Renal cortical epithelial cell (primary cell): ENCODE measurements around the gene NFIA. TPM values are rescaled to one million over a fixed set of nuclear protein-coding genes. Genes with fewer than 3 reads are reported as not detected.

Source experiments
- DNase-seq: peaks from one replicate; pipeline ENCODE4 v3.0.0-alpha.2; 2011; ENCODE audit warnings: low read depth
- total RNA-seq: library from RNA; depleted of rRNA; stranded (reverse); fragments of >200 nt; gene quantifications from 2 replicates; pipeline ENCODE4 v1.2.3, GENCODE V29; 2014

Gene NFIA
- total RNA-seq, 1 donor from 2014 or later, result 8.2 TPM

DNA sequence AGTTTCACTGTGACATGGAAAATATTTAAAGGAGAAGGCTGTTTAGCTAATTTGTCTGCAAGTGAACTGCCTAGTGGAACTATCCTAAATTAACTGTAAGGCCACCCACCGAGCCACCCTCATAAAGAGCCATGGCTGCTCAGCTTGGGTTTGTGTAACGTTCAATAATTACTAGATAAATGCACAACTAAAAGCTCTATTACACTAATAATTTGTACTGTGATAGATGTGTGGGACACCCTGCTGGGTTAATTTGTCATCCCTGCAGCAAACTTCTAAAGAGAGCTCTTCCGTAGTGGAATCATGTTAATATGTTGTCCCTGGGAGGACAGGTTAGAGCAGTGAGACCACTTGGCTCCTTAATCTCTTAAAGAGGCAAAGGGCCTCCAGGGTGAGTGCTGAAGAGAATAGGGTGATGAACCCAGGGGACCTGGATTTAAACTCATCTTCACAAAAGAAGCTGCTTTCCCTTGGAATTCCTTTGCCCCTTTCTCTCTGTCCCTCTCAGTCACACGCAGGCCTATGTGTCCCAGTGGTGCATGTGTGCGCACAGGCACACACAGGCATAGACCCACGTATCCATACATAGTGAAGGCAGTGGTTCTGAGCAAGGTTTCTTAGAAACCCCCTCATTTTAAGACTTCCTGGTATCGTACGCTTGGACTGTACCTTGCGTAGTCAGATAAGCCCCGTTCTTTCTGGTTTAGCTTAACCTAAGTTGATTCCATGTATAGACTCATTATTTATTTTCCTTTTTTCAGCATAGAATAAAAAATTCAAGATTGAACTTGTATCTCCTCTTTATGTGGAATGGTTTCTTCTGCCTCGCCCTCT lies 310.3 kb downstream of the NFIA start:
- no peak for DNase-seq

DNA sequence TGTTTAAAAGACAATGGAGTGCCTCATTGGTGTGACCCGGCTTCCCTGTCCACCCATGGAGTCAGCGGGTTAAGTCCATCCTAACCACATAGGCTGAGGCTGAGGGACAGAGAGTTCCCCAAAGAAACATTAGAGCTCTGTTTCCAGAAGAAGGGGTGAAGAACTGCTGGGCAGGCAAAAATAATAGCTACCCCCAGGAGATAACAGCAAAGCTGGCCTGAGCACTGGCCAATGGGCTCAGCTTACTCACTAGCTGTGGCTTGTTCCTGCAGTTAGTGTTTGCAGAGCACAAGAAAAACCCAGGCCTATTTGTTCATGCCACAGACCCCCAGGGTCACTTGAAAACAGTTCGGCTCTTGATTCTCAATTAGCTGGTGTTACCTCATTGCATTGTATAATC lies 311.2 kb downstream of the NFIA start:
- DNase-seq, result no peak

DNA sequence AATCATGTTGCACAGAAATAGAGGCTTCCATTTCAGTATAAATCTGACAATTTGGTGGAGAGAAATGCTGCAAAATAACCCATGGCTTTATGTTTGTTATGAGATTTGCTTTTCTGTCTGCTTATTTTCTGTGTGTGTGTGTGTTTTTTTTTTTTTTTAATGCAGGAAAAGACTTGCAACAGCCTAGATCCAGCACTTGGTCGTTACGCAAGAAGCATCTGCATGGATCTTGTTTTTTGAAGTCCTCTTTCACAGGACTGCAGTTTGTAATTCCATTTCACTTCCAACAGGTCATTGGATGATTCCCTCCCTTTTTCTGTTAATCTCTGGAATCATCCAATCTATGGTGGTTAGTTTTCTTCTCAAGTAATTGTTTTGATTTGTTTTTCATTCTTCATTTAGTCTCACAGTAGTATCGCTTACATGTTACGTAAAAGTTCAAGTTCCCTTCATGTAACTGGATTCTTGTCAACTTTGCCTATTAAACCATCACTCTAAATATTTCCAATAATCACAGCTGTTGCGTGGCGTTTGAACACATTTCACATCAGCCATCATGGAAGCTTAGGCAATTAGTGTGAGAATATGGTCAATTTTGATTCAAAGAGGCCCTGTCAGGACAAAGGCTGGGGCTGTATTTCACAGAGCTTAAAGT lies 312.9 kb downstream of the NFIA start:
- DNase-seq, result no peak

DNA sequence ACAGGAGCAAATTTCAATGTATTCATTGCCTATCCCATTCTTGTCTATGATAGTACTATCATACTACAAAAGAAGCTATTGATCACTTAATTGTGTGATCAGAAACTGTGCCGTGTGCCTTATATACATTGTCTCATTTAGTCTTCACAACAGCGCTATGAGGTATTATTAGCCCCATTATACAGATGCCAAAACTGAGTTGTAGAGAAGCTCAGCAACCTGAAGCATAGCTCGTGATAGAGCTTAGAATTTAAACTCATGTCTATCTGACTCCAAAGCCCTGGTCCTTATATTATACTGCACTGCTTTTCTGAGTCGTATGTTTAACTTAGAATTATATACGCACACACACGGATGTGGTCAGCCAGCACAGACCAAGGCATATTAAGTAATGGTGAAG lies 315.1 kb downstream of the NFIA start:
- DNase-seq, result no peak

DNA sequence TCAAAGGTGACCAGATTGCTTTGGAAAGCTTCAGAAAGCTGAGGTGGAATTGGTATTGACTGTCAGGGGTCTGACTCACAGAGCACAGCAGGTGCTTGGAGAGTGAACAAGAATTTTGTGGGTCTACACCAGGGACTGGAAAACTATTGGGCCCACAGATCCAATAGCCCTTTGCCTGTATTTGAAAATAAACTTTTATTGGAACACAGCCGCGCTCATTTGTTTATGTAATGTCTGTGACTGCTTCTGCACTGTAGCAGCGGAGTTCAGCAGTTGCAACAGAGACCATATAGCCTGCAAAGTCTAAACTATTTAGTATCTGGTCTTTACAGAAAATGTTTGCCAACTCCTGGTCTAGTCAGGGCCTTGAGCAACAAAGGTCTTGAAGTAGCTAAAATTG lies 315.6 kb downstream of the NFIA start:
- no peak for DNase-seq

DNA sequence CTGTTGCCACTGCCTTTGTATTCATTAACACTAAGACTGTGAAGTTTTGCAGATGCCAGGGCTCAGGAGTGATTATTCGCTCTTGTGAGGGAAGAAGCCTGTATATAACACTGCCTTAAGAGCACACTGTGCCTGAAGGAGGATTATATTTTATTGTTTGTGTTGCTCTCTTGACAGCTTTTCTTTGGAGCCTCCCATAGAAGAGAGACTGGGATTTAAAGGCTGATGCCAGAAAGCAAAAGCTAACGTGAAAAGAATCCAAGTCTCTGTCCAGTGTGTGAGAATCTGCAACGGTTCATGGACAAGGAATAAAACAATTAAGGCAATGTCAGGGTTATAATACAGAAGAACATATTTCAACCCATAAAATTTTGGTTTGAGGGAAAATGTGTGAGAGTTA lies 316.8 kb downstream of the NFIA start:
- no peak for DNase-seq

DNA sequence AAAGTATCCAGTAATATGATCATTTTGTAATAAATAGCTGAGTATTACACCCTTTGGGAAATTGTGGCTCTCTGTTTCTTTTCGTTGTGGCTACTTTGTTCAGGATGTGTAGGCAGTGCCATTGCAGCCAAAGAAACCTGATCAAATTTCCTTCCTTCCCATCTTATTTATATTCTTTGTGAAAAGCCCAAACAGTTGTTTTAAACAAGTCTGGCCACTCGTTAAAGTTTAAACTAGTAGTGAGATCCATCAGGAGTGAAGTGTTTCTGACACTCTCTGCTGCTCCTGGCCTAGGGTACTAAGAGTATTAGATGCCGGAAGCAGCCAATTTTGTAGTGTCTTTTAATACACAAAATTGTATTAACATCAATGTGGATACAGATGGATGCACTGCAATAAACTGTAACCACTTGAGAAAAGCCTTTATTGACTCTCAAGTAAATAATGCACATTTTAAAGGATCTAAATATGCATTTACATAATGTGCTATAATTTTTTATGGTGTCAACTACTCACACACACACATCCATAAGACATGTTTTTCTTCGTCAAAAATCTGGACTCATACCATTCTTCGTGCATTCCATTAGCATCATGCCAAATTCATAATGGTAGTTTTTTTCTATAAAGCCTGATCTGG lies 317.9 kb downstream of the NFIA start:
- peak; percentile 34 for DNase-seq

DNA sequence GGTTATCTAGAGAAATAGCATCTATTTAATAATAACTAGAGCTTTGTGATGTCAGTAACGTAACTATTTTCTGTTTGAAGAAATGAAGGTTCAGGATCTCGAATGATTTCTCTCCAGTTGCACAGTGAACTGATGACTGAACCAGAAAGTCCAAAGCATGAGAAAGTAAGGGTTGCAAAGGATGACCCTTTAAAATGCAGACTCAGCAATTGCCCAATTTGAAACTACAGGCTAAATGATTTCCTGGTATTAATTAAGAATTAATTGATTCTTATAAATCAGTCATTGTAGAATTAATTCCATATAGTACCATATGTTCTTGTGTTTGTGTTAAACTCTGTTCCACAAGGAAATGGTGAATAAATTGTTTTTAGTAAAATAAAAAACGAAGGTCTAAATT lies 318.6 kb downstream of the NFIA start:
- no peak for DNase-seq

DNA sequence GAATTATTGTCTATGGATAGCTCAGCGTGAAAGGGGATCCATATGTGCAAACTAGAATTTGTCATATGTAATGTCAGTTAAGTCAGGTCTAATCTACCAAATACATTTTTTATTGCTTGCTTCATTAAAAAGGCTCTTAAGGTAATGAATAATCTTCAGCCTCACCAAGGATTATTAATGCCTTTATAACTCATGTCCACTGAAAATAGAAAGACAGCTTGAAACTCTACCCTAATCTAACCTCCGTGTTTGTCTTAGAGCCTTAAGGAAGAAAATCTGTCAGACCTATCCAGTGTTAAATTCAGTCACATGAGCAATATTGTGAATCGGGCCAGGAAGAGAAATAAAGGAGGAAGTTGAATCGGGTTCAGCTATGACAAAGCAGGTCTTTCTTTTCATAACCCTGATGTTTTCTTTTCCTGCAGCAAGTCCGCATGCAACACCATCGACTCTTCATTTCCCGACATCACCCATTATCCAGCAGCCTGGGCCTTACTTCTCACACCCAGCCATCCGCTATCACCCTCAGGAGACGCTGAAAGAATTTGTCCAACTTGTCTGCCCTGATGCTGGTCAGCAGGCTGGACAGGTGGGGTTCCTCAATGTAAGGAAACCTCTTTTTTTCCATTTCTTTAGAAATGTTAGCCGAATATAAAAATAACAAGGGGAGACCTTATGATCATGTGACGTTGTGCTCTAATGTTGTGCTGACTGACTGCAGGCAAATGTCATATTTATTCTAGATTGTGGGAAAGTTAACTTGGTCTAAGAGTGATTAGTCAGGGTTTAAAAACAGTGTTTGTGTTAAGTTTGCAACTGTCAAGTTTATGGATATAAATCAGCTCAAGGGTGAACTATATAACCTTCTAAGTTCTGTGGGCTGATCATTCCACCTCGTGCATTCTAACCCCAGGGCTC lies 321.6 kb downstream of the NFIA start:
- DNase-seq, result peak; percentile 33

DNA sequence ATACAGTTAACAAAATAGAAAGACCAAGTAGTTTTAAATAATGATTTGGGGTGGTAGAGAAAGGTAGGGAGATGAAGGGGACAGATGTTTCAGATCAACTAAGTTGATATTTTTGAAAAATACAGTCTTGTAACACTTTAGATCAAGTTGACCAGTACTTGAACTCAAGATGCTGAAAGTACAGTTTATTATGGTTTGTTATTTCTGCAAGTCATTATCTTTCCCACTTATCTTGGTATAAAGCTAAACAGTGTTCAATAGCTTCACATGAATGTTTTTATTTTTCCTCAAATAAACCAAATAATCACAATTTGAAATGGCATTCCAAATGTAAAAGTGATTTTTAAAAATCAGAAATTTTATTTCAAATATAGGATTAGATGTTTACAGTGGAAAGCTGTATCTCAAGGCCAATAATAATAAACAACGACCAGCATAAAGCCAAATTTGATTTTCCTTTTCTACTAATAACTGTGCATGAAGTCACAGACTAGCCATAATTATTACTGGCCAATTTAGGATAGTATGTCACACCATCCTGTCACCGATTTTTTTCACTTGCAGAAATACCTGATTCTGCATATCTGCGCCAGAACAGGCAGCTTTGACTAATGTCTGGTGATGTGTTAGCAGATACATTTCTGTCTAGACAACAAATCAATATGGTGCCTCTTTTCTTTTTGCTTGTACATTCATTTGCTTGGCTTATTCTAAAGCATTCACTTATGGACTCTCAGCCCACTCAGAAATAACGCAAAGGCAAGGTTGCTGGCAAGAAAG lies 322.4 kb downstream of the NFIA start:
- DNase-seq, result no peak

DNA sequence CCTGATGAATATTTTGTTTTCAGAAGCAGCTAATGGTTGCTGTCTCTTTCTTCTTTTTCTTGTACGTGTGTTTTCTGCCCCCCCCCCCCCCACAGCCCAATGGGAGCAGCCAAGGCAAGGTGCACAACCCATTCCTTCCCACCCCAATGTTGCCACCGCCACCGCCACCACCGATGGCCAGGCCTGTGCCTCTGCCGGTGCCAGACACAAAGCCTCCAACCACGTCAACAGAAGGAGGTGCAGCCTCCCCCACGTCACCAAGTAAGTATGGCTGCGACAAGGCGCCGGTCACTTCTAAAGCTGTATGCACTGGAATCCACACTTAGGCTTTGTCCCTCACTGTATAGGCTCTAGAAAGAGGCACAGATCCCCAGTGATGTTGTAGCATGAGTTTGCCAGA lies 324.1 kb downstream of the NFIA start:
- no peak for DNase-seq

DNA sequence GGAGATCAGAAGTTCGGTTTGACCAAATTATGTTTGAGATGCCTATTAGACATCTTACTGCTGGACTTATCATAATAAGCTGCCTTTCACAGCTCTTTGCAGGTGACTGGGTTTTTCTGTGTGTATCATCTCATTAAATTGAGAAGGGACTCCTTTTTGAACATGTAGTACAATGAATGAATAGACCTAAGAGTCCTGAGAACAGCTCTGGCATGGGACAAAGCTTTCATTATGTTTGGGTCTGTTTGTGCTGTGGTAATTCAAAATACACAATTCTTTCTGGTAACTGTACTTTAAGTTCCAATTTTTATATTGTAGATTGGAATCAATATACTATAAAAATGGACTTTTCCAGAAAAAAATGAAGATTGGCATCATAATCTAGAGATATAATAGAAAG lies 330.2 kb downstream of the NFIA start:
- no peak for DNase-seq

DNA sequence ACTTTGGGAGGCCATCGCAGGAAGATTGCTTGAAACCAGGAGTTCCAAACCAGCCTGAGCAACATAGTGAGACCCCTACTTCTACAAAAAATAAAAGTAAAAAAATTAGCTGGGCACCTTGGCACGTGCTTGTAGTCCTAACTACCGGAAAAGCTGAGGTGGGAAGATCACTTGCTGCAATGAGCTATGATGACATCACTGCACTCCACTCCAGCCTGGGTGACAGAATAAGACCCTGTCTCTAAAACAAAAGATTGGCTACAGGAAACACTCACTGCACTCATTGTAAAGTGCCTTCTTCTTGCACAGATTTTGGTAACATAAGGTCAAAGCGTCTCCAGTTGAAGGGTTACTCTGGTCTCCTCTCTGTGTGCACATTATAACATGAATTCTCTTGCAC lies 336.8 kb downstream of the NFIA start:
- no peak for DNase-seq

DNA sequence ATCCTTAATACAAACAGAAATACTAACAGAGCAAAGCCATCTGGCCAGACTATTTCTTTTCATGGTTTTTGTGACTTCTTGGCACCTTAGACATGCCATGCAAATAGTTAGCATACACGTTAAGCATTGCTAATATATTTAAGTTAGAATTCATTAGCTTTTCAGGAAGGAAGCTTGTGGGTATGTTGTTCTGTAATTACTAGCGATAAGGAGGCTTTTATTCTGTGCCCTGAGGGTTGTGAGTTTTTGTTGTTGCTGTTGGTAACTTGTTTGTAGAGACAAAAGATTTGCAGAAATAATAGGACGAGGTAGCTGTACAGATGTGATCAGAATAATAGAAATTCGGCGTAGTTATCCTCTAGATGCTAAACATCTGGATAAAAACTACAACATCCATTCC lies 337.3 kb downstream of the NFIA start:
- no peak for DNase-seq

DNA sequence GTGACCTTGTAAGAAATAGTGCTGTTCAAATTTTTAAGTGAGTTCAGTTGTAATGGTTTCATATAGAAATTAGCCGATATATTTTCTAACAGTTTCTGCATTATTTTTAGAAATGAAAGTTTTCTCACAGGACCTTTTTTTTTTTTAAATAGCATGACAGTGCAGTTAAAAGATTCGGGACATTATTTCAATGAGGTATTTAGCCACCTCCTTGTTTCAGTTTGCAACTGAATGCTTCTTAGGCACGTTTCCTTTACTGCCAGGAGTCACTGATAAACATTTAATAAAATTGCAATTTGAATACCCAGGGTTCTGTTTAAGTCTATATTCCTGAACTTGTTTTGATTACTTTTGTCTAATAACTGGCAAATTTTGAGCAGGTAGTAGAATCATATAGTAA lies 337.9 kb downstream of the NFIA start:
- DNase-seq, result no peak

DNA sequence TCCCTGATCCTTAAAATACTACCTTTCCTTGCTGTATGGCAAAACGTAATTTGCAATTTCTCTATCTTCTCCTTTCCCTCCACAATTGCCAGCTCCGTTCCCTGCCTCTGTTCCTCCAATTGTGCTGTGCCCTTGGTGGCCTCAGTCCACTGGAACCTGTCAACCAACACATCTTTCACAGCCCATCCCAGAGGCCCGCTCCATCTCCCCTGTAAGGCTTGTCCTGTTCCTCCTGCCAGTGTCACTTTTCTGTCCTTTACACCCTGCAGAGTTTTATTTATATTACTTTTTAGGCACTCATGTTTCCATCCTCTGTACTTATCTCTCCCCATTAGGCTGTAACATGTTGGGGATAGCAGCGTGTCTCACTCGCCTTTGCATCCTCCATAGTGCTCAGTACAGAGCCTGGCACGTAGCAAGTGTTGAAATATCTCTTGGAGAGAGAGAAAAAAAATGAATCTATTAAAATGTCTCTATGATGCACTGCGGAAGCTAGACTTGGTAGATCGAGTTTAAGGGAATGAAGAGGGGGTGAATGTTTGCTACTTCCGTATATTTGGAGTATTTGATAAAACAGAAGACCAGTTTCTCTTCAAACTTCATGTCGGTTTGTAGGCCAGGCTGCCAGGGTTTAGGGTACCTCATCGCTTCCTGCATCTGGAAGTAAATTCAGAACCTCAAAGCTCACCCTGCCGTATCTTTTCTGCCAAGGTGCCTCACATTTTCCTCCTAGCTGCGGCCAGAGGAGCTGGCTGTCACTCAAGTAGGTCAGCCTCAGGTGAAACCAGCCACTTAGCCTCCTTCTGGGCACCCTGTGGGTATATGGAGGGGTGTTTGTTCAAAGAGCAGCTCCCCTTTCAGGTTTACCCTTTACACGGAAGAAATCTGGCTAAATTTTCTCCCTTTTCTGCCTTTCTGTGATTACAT lies 338.8 kb downstream of the NFIA start:
- DNase-seq, result no peak

DNA sequence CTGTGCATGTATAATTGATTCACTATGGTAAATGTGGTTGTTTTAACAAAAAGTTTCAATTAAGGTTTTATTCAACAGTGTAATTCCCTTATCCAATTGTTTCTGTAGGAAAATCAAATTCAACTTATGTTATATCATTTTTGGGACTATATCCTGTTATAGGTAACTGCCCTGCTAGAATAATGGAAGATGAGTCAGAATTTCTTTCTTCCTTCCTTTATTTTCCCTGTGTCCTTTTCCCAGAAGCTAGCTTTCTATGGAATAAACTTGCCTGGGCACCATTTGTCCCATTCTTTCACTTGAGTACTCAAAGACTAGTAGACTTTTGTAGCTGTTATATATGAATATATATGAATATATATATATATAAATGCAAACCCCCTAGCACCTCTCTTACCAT lies 341.3 kb downstream of the NFIA start:
- DNase-seq, result no peak

DNA sequence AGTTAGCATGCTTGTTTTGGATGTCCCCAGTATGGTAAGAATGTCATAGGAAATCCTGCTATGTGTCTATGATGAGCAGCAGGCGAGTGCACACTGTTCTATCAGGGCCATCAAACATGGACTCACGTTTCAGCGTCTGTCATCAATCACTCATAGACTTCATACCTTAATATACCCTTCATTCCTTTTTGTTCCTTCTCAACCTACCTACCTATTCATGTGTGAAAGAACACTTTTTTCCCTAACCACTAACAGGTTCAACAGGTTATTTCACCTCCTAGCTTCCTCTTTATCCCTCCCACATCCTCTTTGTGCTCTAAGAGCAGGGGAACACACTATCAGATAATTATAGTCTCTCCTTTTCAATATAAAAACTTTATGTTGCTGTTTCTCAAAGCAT lies 342.0 kb downstream of the NFIA start:
- peak; percentile 59 for DNase-seq

DNA sequence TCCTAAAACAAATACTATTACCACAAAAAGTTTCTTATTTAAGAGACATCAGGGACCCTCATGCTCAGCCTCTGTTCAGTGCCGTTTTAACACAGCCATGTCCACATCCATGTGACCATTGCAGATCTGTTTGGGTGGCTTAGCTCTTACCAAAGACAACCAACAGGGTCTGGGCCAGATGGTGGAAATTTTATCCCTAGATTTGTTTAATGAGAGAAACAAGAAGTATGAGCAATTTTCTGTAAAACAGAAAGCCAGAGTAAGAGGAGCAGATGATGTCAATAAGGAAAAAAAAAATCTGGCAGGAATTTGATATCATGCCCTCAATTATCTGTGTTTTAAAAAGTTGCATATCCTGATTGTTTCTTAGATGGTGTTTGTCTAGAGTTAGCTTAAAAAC lies 342.7 kb downstream of the NFIA start:
- DNase-seq, result no peak

DNA sequence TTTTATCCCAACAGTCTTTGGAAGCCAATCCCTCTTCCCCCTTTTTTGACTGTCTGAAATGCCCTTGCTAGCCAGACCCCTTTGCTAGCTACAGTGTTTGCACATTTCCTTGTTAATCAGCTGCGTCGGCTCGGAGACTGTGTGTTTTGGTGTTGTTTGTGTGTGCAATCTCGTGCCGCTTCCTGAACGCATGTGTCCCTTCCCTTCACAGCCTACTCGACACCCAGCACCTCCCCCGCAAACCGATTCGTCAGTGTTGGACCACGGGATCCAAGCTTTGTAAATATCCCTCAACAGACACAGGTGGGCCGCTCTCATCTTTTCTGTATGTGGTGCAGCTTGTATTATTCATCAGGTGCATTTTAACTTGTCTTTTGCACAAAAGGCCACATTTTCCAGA lies 343.9 kb downstream of the NFIA start:
- no peak for DNase-seq
